Endothelial cell (in vitro differentiated cells): ENCODE measurements around the gene AGBL1. TPM values are rescaled to one million over a fixed set of nuclear protein-coding genes. Genes with fewer than 3 reads are reported as not detected.

ENCODE experiments used
- DNase-seq: peaks from one replicate; pipeline ENCODE4 v3.0.0; 2021; ENCODE audit warnings: low spot score
- H3K27ac Mint-ChIP-seq: one replicate; pipeline ENCODE4 v1.8.0; 2021; ENCODE audit warnings: mixed read lengths, inconsistent platforms; ENCODE audit not compliant: unreplicated experiment
- H3K27me3 Mint-ChIP-seq: one replicate; pipeline ENCODE4 v1.8.0; 2021; ENCODE audit warnings: mild to moderate bottlenecking, moderate library complexity, mixed read lengths, inconsistent platforms; ENCODE audit not compliant: unreplicated experiment
- H3K36me3 Mint-ChIP-seq: one replicate; pipeline ENCODE4 v1.8.0; 2021; ENCODE audit warnings: mild to moderate bottlenecking, low read depth, mixed read lengths, inconsistent platforms; ENCODE audit not compliant: unreplicated experiment
- H3K4me1 Mint-ChIP-seq: one replicate; pipeline ENCODE4 v1.8.0; 2021; ENCODE audit warnings: mild to moderate bottlenecking, mixed read lengths, inconsistent platforms; ENCODE audit not compliant: unreplicated experiment
- H3K4me3 Mint-ChIP-seq: one replicate; pipeline ENCODE4 v1.8.0; 2021; ENCODE audit warnings: mild to moderate bottlenecking, mixed read lengths, inconsistent platforms; ENCODE audit not compliant: unreplicated experiment
- H3K9me3 Mint-ChIP-seq: one replicate; pipeline ENCODE4 v1.8.0; 2021; ENCODE audit warnings: mixed read lengths, inconsistent platforms; ENCODE audit not compliant: unreplicated experiment
- CTCF ChIP-seq: fragments of 200-600 bp; sonication (generic); IDR thresholded peaks from one replicate; pipeline ENCODE4 v1.5.0; 2021; ENCODE audit warnings: antibody characterized with exemption; ENCODE audit not compliant: unreplicated experiment
- total RNA-seq: library from RNA; stranded (reverse); fragmentation: NEBNext Ultra II Directional; extraction: Animal tissue kit (Norgen Biotek cat#: 25700); gene quantifications from one replicate; pipeline ENCODE4 v1.2.1, GENCODE V29; 2021; ENCODE audit not compliant: unreplicated experiment

The AGBL1 gene
- total RNA-seq, 1 donor from 2014 or later = 0.03 TPM

GRCh38 chr15:86266896-86267484, 187.3 kb downstream of the AGBL1 start:
- Mint-ChIP-seq H3K9me3 (no peaks in the 10 kb centered on the region), H3K36me3 (no peaks in the 10 kb centered on the region), H3K27me3 (no peaks in the 10 kb centered on the region), H3K4me1 (no peaks in the 10 kb centered on the region), H3K27ac (no peak overlapping the region), H3K4me3 (no peak overlapping the region)
- DNase-seq = no peak
- no peak for TF ChIP-seq CTCF

GRCh38 chr15:86267892-86268291, 188.2 kb downstream of the AGBL1 start:
- Mint-ChIP-seq H3K36me3 (no peaks in the 10 kb centered on the region), H3K27me3 (no peaks in the 10 kb centered on the region), H3K9me3 (no peaks in the 10 kb centered on the region), H3K4me3 (no peak overlapping the region), H3K4me1 (no peaks in the 10 kb centered on the region), H3K27ac (no peak overlapping the region)
- no peak for TF ChIP-seq CTCF
- DNase-seq = no peak

GRCh38 chr15:86268558-86268957, 188.9 kb downstream of the AGBL1 start:
- H3K36me3 Mint-ChIP-seq = no peaks in the 10 kb centered on the region
- DNase-seq = no peak
- no peak overlapping the region for H3K27ac Mint-ChIP-seq
- TF ChIP-seq CTCF = no peak
- H3K4me1 Mint-ChIP-seq = no peaks in the 10 kb centered on the region
- no peak overlapping the region for H3K4me3 Mint-ChIP-seq
- no peaks in the 10 kb centered on the region for H3K9me3 Mint-ChIP-seq
- H3K27me3 Mint-ChIP-seq = no peaks in the 10 kb centered on the region

GRCh38 chr15:86273309-86273708, 193.6 kb downstream of the AGBL1 start:
- no peaks in the 10 kb centered on the region for H3K36me3 Mint-ChIP-seq

GRCh38 chr15:86275361-86275760, 195.7 kb downstream of the AGBL1 start:
- H3K9me3 Mint-ChIP-seq = no peaks in the 10 kb centered on the region
- H3K27me3 Mint-ChIP-seq = no peaks in the 10 kb centered on the region
- H3K36me3 Mint-ChIP-seq = no peaks in the 10 kb centered on the region
- no peaks in the 10 kb centered on the region for H3K4me1 Mint-ChIP-seq
- H3K4me3 Mint-ChIP-seq = no peak overlapping the region
- H3K27ac Mint-ChIP-seq = no peak overlapping the region
- no peak for DNase-seq
- no peak for TF ChIP-seq CTCF

More at GRCh38 chr15:86273309-86273708, 193.6 kb downstream of the AGBL1 start:
- H3K4me1 Mint-ChIP-seq = no peaks in the 10 kb centered on the region
- no peak for DNase-seq
- H3K4me3 Mint-ChIP-seq = no peak overlapping the region
- H3K27ac Mint-ChIP-seq = no peak overlapping the region
- H3K9me3 Mint-ChIP-seq = no peaks in the 10 kb centered on the region
- H3K27me3 Mint-ChIP-seq = no peaks in the 10 kb centered on the region
- no peak for TF ChIP-seq CTCF
